ENCODE measurements around the gene PELI2.

PELI2 gene

DNA sequence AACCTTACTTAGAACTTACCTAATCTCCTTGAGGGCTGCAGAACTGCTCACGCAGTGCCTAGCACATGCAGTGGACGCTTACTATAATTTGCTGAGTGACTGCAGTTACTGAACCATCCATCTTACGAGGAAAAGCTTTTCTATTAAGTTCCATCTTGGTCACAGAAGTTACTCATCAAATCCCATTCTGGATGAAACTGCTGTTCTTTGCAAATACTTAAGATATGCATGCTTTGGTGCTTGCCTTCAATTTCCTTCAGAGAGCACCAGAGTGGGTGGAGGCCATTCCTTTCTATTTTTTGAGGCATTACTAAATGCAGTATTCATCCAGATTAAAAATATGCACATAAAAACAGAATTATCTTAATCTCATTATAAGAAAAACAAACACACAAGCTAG is 17.7 kb upstream of the PELI2 start:
- H3K27me3 ChIP-seq (ENCODE audit: insufficient read depth, low read length): no peaks in the 10 kb centered on the region
- no peak overlapping the region for H3K4me3 ChIP-seq (ENCODE audit: low read length)
- H2AFZ ChIP-seq (ENCODE audit: low read depth, low read length): no peak overlapping the region
- H3K4me1 ChIP-seq (ENCODE audit: insufficient read depth, low read length): peaks cover 15% of the 10 kb centered on the region
- peaks cover 3% of the 10 kb centered on the region for H3K9me3 ChIP-seq (ENCODE audit: low read length)
- no peaks in the 10 kb centered on the region for H3K36me3 ChIP-seq (ENCODE audit: insufficient read depth, low read length)

- Histone ChIP-seq H3K27me3 (ENCODE audit: insufficient read depth, low read length) (no peaks in the 10 kb centered on the region), H2AFZ (ENCODE audit: low read depth, low read length) (no peak overlapping the region), H3K9me3 (ENCODE audit: low read length) (no peaks in the 10 kb centered on the region), H3K36me3 (ENCODE audit: insufficient read depth, low read length) (no peaks in the 10 kb centered on the region), H3K4me3 (ENCODE audit: low read length) (no peak overlapping the region), H3K4me1 (ENCODE audit: insufficient read depth, low read length) (peaks cover 15% of the 10 kb centered on the region)
These were observed 15.3 kb upstream of the PELI2 start for GRCh38 chr14:56102941-56103340.

DNA sequence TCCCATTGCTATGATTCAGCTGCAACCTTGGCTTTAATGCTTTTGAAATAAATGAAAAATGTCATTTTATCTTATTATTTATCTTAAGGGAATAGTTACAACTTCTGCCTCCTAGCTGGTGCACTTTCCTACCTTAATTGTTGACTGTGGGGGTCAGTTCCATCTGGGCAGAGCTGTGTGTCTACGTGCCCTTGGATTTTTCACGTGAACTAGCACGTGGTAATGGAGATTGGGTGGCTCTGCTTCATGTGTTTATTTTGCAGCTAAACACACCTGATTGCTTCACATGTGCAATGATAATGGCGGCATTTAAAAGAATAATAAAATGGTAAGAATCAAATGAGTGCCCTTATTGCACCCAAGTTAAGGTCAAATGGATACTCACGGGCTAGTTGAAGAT is 10.6 kb upstream of the PELI2 start:
- no peaks in the 10 kb centered on the region for H3K4me1 ChIP-seq (ENCODE audit: insufficient read depth, low read length)
- no peaks in the 10 kb centered on the region for H3K36me3 ChIP-seq (ENCODE audit: insufficient read depth, low read length)
- no peak overlapping the region for H3K4me3 ChIP-seq (ENCODE audit: low read length)
- no peak overlapping the region for H2AFZ ChIP-seq (ENCODE audit: low read depth, low read length)
- no peaks in the 10 kb centered on the region for H3K27me3 ChIP-seq (ENCODE audit: insufficient read depth, low read length)
- no peaks in the 10 kb centered on the region for H3K9me3 ChIP-seq (ENCODE audit: low read length)

DNA sequence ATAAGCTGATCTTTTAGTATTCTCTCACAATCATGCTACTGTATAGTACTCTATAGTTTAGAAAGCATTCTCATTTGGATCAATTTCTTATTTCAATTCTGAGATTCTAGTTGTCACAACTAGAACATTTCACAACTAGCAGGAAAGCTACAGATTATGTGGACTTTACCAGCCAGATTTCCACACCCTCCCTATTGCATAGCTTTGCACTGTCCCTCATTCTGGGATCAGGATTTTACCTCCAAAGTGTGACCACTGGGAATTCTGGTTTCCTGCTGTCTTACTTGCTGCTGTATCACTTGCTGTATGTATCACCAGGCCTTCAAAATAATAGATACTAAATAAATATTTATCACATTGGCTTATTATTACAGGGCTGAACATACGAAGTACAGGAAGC is 10.2 kb upstream of the PELI2 start:
- no peak overlapping the region for H3K4me3 ChIP-seq (ENCODE audit: low read length)
- H3K4me1 ChIP-seq (ENCODE audit: insufficient read depth, low read length): no peaks in the 10 kb centered on the region
- no peak overlapping the region for H2AFZ ChIP-seq (ENCODE audit: low read depth, low read length)
- H3K9me3 ChIP-seq (ENCODE audit: low read length): no peaks in the 10 kb centered on the region
- H3K27me3 ChIP-seq (ENCODE audit: insufficient read depth, low read length): no peaks in the 10 kb centered on the region
- no peaks in the 10 kb centered on the region for H3K36me3 ChIP-seq (ENCODE audit: insufficient read depth, low read length)

DNA sequence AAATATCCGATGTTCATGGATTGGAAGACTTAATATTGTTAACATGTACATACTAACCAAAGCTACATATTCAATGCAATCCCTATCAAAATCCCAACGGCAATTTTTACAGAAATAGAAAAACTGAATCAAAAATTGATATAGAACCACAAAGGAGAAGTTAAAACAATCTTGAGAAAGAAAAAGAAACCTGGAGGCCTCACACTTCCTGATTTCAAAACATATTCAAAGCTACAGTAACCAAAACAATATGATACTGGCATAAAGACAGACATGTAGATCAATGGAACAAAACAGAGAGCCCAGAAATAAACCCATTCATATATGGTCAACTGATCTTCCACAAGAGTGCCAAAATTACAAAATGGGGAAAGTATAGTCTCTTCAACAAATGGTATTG is 5.4 kb upstream of the PELI2 start:
- Histone ChIP-seq H3K36me3 (ENCODE audit: insufficient read depth, low read length) (no peaks in the 10 kb centered on the region), H3K4me1 (ENCODE audit: insufficient read depth, low read length) (peaks cover 3% of the 10 kb centered on the region), H3K4me3 (ENCODE audit: low read length) (no peak overlapping the region), H3K9me3 (ENCODE audit: low read length) (no peaks in the 10 kb centered on the region), H2AFZ (ENCODE audit: low read depth, low read length) (no peak overlapping the region), H3K27me3 (ENCODE audit: insufficient read depth, low read length) (no peaks in the 10 kb centered on the region)

GRCh38 chr14:56115334-56115870 is 2.8 kb upstream of the PELI2 start:
- Histone ChIP-seq H3K4me3 (ENCODE audit: low read length) (no peak overlapping the region), H3K36me3 (ENCODE audit: insufficient read depth, low read length) (no peaks in the 10 kb centered on the region), H3K27me3 (ENCODE audit: insufficient read depth, low read length) (no peaks in the 10 kb centered on the region), H3K9me3 (ENCODE audit: low read length) (no peaks in the 10 kb centered on the region), H2AFZ (ENCODE audit: low read depth, low read length) (no peak overlapping the region), H3K4me1 (ENCODE audit: insufficient read depth, low read length) (peaks cover 11% of the 10 kb centered on the region)

DNA sequence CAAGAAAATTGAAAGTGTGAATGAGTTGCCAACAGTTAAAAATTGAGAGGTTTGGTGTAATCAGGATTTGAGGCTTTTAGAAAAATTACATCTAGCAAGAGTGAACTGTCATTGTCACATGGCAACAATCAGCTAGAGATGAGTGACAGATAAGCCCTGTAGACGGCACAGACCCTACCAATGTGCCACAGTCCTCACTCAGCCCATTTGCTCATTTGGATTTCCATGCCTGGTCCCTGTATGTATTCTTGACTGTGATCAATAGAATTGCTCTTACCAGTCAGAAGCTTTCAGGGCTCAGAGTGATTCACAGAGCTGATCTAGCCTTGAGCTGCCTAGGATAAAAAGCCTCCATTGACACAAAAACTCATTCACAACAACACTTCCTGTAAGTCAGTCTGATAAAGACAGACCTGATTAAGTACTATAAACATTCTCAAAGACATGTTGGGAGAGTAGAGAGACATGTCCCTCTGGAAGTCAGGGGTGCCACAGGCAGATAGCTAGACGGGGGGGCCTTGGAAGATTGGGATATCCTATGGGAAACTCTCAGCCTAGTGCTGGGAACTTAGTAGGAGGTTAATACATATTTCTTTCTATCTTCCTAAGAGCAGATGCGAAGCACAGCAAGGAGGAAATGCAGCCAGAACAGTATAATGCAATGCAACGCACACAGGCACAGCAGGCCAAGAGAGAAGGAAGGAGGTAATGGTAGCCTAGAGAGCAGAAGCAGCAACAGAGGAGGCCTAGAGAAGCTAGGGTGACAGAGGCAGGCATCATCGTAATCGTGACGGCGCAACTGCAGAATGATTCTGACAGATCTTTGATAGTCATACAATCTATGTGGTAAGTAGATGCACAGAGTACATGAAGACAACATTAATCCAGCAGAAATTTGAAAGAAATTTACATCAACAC is 2.0 kb upstream of the PELI2 start:
- Histone ChIP-seq H3K36me3 (ENCODE audit: insufficient read depth, low read length) (no peaks in the 10 kb centered on the region), H2AFZ (ENCODE audit: low read depth, low read length) (no peak overlapping the region), H3K27me3 (ENCODE audit: insufficient read depth, low read length) (no peaks in the 10 kb centered on the region), H3K9me3 (ENCODE audit: low read length) (no peaks in the 10 kb centered on the region), H3K4me1 (ENCODE audit: insufficient read depth, low read length) (peaks cover 14% of the 10 kb centered on the region), H3K4me3 (ENCODE audit: low read length) (no peak overlapping the region)

DNA sequence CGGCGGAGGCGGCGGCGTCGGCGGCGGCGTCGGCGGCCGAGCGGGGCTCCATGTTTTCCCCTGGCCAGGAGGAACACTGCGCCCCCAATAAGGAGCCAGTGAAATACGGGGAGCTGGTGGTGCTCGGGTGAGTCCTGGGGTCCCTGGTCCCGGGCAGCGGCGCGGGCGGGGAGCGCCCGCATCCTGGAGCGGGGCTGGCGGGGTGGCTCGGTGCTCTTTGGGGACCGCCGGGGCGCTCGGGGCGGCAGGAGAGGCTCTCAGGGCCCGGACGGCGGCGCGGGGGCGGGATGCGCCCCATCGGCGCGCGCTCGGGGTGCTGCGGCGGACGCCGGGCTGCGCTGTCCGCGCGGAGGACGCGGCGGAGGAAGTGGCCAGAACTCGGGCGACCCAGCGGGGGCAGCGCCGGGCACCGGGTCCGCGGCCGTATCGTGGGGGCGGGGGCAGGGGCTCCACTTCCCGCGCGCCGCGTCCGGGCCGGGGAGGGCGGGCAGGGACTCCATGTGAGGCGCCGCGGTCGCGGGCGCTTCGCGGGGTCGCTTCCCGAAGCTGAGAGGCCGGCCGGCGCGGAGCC is 485 bp downstream of the PELI2 start:
- Histone ChIP-seq H3K4me3 (ENCODE audit: low read length) (peak overlapping the region; percentile 79), H3K4me1 (ENCODE audit: insufficient read depth, low read length) (peaks cover 14% of the 10 kb centered on the region), H2AFZ (ENCODE audit: low read depth, low read length) (peak overlapping the region; percentile 96), H3K9me3 (ENCODE audit: low read length) (no peaks in the 10 kb centered on the region), H3K27me3 (ENCODE audit: insufficient read depth, low read length) (no peaks in the 10 kb centered on the region), H3K36me3 (ENCODE audit: insufficient read depth, low read length) (no peaks in the 10 kb centered on the region)

GRCh38 chr14:56119201-56119981 is 1.2 kb downstream of the PELI2 start:
- peak overlapping the region; percentile 79 for H3K4me3 ChIP-seq (ENCODE audit: low read length)
- no peaks in the 10 kb centered on the region for H3K36me3 ChIP-seq (ENCODE audit: insufficient read depth, low read length)
- H3K4me1 ChIP-seq (ENCODE audit: insufficient read depth, low read length): peaks cover 14% of the 10 kb centered on the region
- no peaks in the 10 kb centered on the region for H3K9me3 ChIP-seq (ENCODE audit: low read length)
- no peaks in the 10 kb centered on the region for H3K27me3 ChIP-seq (ENCODE audit: insufficient read depth, low read length)
- H2AFZ ChIP-seq (ENCODE audit: low read depth, low read length): peak overlapping the region; percentile 96

DNA sequence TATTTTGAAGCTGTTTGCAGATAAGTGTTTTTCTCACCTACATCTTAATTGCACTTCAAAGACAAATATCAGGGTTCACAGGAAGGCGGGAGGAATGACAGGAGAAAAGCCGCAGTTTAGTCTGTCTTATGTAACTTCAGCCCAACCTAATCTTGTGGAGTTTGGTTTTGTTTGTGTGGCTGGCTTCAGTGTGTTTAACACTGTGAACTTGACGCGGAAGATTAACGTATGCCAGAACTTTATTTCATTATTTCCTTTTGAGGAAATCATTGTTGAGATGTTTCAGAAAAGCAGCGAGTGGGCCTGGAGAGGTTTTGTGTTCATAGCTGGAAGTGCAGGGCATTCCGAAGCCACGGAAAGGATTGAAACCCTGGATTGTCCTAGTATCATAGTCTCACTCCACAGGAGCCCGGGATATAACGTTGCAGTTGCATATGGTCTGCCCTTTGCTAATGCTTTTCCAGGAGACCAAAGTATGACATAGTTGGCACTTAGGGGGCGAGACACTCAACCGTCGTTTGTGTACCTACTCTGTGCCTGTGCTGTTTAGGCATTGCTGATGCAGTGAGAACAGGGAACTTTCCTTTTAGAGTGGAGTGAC is 2.0 kb downstream of the PELI2 start:
- no peaks in the 10 kb centered on the region for H3K36me3 ChIP-seq (ENCODE audit: insufficient read depth, low read length)
- peaks cover 14% of the 10 kb centered on the region for H3K4me1 ChIP-seq (ENCODE audit: insufficient read depth, low read length)
- H2AFZ ChIP-seq (ENCODE audit: low read depth, low read length): peak overlapping the region; percentile 96
- peak overlapping the region; percentile 79 for H3K4me3 ChIP-seq (ENCODE audit: low read length)
- no peaks in the 10 kb centered on the region for H3K27me3 ChIP-seq (ENCODE audit: insufficient read depth, low read length)
- no peaks in the 10 kb centered on the region for H3K9me3 ChIP-seq (ENCODE audit: low read length)

GRCh38 chr14:56121816-56122215 is 3.6 kb downstream of the PELI2 start:
- Histone ChIP-seq H2AFZ (ENCODE audit: low read depth, low read length) (no peak overlapping the region), H3K27me3 (ENCODE audit: insufficient read depth, low read length) (no peaks in the 10 kb centered on the region), H3K9me3 (ENCODE audit: low read length) (no peaks in the 10 kb centered on the region), H3K4me1 (ENCODE audit: insufficient read depth, low read length) (peaks cover 26% of the 10 kb centered on the region), H3K36me3 (ENCODE audit: insufficient read depth, low read length) (no peaks in the 10 kb centered on the region), H3K4me3 (ENCODE audit: low read length) (no peak overlapping the region)

- Histone ChIP-seq H2AFZ (ENCODE audit: low read depth, low read length) (no peak overlapping the region), H3K36me3 (ENCODE audit: insufficient read depth, low read length) (no peaks in the 10 kb centered on the region), H3K27me3 (ENCODE audit: insufficient read depth, low read length) (no peaks in the 10 kb centered on the region), H3K9me3 (ENCODE audit: low read length) (no peaks in the 10 kb centered on the region), H3K4me1 (ENCODE audit: insufficient read depth, low read length) (peaks cover 26% of the 10 kb centered on the region), H3K4me3 (ENCODE audit: low read length) (no peak overlapping the region)
These were observed 4.1 kb downstream of the PELI2 start for GRCh38 chr14:56122301-56122700.
